HG03045 (cell line): ENCODE results near the gene ATG4B.
"Not testable (repeated sequence)": the region's sequence is repeated elsewhere in the genome, so short reads cannot be mapped to it uniquely, and the experiment has no call there.

Experiments
- ATAC-seq: cut with Tn5 transposase; IDR thresholded peaks from one replicate; pipeline ENCODE4 v1.9.1; 2021; ENCODE audit warnings: mild to moderate bottlenecking, moderate library complexity; ENCODE audit not compliant: unreplicated experiment

The ATG4B gene

DNA sequence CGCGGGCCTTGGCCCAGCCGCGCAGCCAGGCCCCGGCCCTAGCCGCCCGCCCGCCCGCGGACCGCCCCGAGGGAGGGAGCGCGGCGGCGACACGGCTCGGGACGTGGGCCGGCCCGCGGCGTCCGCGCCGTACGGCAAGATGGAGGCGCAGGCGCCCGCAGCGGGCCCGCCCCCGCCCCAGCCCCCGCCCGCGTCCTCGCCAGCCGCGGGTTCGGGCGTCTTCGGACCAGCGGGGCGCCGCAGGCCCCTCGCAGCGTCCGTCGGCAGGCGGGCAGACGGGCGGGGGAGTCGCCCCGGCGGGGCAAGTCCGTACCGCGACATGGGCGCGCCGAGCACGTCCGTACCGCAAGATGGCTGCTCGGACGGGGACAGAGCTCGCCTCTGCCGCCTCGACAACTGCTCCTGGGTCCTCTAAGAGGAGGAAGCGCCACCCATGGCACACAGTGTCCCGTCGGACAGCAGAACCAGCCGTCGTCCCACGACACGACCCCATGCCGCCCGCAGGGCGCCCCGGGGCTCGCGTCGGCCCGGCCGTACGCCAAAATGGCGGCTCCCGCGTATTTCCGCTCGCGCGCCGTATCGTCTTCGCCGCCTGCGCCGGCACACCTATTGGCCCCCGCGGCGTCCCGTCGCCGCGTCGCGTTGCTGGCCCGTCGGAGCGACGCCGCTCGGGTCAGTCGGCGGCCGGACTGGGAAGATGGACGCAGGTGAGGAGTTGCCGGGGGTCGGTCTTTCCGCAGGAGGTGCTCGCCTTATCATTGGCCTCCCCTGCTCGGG lies at the start of gene ATG4B, which contains the start of gene THAP4:
Gene ATG4B, plus strand, starts transcription at position 676 of the 777 bp plus-strand sequence. Its CDS starts 22 bp downstream, at position 698.
Gene THAP4, minus strand, starts transcription at position 141 of the 777 bp plus-strand sequence. CDS start 141 bp downstream, outside the sequence.
- peak; percentile 70 for ATAC-seq

GRCh38 chr2:241589863-241590262 lies 47.6 kb upstream of the ATG4B start:
- ATAC-seq = not testable (repeated sequence)

DNA sequence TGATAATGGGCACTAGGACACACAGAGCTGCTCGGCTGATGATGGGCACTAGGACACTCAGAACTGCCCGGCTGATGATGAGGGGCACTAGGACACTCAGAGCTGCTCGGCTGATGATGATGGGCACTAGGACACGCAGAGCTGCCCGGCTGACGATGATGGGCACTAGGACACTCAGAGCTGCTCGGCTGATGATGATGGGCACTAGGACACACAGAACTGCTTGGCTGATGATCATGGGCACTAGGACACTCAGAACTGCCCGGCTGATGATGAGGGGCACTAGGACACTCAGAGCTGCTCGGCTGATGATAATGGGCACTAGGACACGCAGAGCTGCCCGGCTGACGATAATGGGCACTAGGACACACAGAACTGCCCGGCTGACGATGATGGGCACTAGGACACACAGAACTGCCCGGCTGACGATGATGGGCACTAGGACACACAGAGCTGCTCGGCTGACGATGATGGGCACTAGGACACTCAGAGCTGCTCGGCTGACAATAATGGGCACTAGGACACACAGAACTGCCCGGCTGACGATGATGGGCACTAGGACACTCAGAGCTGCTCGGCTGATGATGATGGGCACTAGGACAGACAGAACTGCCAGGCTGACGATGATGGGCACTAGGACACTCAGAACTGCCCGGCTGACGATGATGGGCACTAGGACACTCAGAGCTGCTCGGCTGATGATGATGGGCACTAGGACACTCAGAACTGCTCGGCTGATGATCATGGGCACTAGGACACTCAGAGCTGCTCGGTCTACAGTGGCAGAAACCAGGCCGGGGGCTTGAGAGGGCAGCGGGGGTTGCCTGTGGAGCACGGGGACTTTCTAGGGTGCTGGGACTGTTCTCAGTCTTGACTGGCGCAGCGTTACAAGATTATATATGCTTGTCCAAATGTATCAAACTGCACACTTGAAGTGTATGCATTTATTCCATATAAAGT lies 46.7 kb upstream of the ATG4B start:
- ATAC-seq = not testable (repeated sequence)

DNA sequence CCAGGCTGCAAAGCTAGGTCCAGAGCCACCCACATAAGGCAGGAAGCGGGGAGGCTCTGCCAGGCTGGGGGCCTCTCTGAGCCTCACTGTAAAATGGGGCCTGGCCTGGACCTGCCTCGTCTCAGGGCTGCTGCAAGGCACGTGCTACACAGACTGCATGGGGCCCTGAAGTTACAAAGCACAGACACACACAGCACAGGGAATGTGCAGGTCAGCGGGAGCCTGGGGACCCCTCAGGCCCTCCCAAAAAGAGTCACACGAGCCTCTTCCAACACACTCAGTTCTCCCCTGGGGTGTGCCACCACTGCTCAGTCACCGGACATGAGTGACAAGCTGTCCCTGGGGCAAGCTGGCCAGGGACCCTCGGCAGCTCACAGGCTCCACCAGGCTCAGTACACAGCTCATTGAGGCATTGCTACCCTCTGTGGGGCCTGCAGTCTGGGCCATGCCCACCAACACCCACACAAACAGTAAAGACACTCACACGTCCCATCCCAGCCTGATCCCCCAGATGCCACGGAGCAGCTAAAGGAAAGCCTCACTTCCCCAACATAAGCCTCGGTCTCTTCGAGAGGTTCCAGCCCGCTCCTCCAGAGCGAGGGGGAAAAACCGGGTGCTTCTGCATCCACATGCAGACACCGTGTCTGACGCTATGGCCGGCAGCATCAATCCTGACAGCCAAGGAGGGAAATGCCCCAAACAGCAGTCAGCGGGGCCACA lies 45.2 kb upstream of the ATG4B start:
- no peak for ATAC-seq

DNA sequence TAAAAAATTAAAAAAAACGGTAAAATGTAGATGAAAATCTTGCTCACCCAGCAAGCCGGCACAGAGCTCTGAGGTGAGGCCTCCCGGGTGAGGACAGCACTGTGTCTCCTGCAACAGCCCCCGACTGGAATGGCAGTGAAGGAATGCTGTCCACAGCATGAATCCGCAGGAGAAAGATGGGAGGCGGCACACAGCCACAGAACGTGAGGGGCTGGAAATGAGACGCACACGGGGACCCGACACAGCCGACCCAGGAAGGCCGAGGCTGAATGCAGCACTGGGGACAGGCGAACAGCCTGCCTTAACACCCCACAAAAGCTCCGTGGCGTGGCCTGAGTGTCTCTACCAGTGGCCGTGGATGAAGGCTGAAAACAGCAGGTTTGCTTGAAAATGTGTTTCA lies 44.2 kb upstream of the ATG4B start:
- no peak for ATAC-seq

DNA sequence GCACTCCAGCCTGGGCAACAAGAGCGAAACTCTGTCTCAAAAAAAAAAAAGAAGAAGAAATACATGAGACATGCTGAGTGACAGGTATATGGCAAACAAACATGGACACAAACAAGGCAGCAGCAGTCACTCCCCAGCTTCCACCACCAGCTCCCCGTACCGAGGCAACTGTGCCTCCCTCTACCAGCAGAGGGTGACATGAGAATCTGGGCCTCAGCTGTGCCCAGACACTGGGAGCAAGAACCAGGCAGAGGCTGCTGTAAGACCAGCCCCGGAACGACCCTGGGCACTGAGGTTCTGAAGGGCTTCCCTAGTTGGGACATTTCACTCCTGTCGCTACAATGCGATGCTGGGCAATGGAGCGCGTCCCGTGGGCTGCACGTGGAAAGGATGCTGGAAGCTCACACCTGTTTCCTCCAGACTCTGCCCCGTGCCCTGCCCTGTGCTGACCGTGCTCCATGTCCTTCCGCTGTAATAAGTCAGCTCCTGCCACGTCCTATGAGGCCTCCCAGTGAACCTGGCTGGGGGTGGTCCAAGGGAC lies 41.8 kb upstream of the ATG4B start:
- ATAC-seq = no peak

GRCh38 chr2:241597561-241597960 lies 39.9 kb upstream of the ATG4B start:
- ATAC-seq = no peak

DNA sequence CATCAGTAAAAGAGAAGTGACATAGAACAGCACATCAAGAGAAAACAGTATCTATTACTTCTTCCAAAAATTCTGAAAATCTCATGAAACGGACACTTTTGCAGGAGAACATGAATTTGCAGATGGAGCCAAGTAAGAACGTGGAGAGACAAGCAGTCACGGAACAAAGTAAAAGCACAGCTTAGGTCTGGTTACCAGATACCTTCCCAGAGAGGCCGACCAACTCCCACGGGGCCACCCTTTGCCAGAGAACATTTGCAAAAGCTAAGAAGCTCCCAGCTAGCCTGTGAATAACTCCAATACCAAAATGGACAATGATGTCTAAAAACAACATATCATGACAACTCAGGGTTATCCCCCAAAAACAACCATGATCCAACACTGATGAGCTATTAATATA lies 39.4 kb upstream of the ATG4B start:
- no peak for ATAC-seq

DNA sequence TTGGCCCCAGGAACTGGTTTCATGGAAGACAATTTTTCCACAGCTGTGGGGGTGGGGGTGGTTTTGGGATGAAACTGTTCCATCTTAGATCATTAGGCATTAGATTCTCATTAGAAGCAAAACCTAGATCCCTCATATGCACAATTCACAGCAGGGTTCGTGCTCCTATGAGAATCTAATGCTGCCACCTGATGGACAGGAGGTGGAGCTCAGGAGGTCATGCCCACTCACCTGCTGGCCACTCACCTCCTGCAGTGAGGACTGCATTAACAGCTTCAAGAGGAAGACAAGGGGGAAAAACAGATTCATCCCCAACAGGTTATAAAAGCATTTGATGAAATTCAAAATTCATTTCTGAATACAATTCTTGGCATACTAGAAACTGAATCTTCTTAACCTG lies 39.0 kb upstream of the ATG4B start:
- no peak for ATAC-seq

GRCh38 chr2:241599615-241600014 lies 37.9 kb upstream of the ATG4B start:
- ATAC-seq = no peak

DNA sequence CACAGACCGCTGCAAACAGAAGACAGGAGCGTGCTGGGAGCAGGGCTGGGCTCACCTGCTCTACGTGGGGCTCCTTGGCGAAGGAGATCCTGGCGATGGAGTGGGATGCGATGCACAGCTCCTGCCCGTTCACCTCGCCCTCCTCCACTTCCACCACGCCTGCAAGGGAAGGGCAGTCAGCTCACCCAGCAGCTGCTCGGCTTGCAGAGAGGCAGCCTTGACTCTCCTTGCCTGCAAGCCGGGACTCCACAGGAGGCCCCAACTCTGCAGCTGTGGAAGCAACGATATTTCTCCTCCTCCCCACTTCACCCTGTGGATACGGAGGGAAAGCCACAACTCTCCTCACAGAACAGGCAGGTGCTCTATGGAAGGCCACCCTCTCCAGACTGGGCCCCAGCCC lies 35.7 kb upstream of the ATG4B start:
- ATAC-seq = no peak

DNA sequence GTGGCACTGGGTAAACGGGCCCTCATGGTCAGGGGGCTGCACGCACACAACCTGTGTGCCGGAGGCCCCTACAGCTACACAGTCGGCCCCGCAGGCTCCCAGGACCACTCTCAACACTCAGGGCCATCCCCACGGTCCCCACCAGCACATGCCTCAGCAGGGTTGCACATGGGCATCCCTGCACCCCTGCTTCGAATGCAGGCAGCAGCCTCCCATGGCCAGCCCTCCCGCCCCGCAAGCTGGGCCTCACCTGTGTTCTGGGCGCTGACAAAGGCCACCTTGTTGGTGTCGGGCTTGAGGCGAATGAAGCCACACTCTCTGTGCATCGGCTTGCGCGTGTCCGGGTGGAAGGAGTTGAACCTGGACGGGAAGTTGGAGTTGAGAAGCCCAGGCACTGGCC lies 34.8 kb upstream of the ATG4B start:
- ATAC-seq = no peak

- no peak for ATAC-seq
These were observed 33.8 kb upstream of the ATG4B start for GRCh38 chr2:241603686-241604085.

- no peak for ATAC-seq
These were observed 31.3 kb upstream of the ATG4B start for GRCh38 chr2:241606186-241606585.

- ATAC-seq = no peak
These were observed 30.2 kb upstream of the ATG4B start for GRCh38 chr2:241607162-241607885.

- no peak for ATAC-seq
These were observed 28.6 kb upstream of the ATG4B start for GRCh38 chr2:241608881-241609280.

- ATAC-seq = peak; percentile 88
These were observed 27.4 kb upstream of the ATG4B start for GRCh38 chr2:241609859-241610793.

- ATAC-seq = no peak
These were observed 26.4 kb upstream of the ATG4B start for GRCh38 chr2:241611062-241611461.
